ENCODE measurements around the gene HHLA2. TPM values are rescaled to one million over a fixed set of nuclear protein-coding genes. Genes with fewer than 3 reads are reported as not detected.

Gene HHLA2
- polyA plus RNA-seq, 1 donor (not counting 4 experiments of a cell fraction or from before 2014, with no cell fraction given), result not detected

- Histone ChIP-seq H3K4me1 (ENCODE audit: control insufficient read depth, extremely low read depth, insufficient read depth, low read length) (peaks cover 13% of the 10 kb centered on the region), H3K4me3 (ENCODE audit: control insufficient read depth in 2 of 3, extremely low read depth in 1 of 3, insufficient read depth in 2 of 3, low read depth in 1 of 3, low read length in 3 of 3) (no peak overlapping the region), H3K9me1 (ENCODE audit: control insufficient read depth, extremely low read depth, insufficient read depth, low read length) (no peaks in the 10 kb centered on the region), H3K27ac (ENCODE audit: control insufficient read depth, insufficient read depth, low read length) (no peak overlapping the region), H3K4me2 (ENCODE audit: control insufficient read depth, extremely low read depth, insufficient read depth, low read depth, low read length) (no peak overlapping the region), H3K9me3 (ENCODE audit: control insufficient read depth, low read depth, low read length) (no peaks in the 10 kb centered on the region), H3K9ac (ENCODE audit: control insufficient read depth, extremely low read depth, insufficient read depth, low read length) (no peak overlapping the region), H3K36me3 (ENCODE audit: control insufficient read depth in 2 of 2, extremely low read depth in 1 of 2, insufficient read depth in 2 of 2, low read length in 2 of 2) (no peaks in the 10 kb centered on the region), H2AFZ (ENCODE audit: control insufficient read depth, low read length) (no peak overlapping the region), H4K20me1 (ENCODE audit: control insufficient read depth, extremely low read depth, insufficient read depth, low read length) (no peaks in the 10 kb centered on the region), H3K27me3 (ENCODE audit: control insufficient read depth, extremely low read depth, insufficient read depth, low read length) (no peaks in the 10 kb centered on the region), H3K79me2 (ENCODE audit: control insufficient read depth, insufficient read depth, low read length) (no peaks in the 10 kb centered on the region)
- dilution Hi-C loops (cut with MboI; ENCODE audit: extremely low pct_ligation_motif_present, low sequenced_read_pairs), result no loop called here
- no peak for TF ChIP-seq EZH2 (IDR thresholded peaks at IDR 0.05; ENCODE audit: low read length)
- TF ChIP-seq, protein P1, sequence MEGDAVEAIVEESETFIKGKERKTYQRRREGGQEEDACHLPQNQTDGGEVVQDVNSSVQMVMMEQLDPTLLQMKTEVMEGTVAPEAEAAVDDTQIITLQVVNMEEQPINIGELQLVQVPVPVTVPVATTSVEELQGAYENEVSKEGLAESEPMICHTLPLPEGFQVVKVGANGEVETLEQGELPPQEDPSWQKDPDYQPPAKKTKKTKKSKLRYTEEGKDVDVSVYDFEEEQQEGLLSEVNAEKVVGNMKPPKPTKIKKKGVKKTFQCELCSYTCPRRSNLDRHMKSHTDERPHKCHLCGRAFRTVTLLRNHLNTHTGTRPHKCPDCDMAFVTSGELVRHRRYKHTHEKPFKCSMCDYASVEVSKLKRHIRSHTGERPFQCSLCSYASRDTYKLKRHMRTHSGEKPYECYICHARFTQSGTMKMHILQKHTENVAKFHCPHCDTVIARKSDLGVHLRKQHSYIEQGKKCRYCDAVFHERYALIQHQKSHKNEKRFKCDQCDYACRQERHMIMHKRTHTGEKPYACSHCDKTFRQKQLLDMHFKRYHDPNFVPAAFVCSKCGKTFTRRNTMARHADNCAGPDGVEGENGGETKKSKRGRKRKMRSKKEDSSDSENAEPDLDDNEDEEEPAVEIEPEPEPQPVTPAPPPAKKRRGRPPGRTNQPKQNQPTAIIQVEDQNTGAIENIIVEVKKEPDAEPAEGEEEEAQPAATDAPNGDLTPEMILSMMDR (optimal IDR thresholded peaks at IDR 0.05 in 1 of 3, IDR thresholded peaks at IDR 0.05 in 1 of 3, conservative IDR thresholded peaks at IDR 0.05 in 1 of 3; ENCODE audit: extremely low read depth in 1 of 3, insufficient read depth in 2 of 3, low read length in 3 of 3), result no peak
- DNase-seq (ENCODE audit: low read depth, low spot score), result no peak
- no peak for FAIRE-seq
Measured at GRCh38 chr3:108409800-108410178, 113.4 kb downstream of the HHLA2 start.

DNA sequence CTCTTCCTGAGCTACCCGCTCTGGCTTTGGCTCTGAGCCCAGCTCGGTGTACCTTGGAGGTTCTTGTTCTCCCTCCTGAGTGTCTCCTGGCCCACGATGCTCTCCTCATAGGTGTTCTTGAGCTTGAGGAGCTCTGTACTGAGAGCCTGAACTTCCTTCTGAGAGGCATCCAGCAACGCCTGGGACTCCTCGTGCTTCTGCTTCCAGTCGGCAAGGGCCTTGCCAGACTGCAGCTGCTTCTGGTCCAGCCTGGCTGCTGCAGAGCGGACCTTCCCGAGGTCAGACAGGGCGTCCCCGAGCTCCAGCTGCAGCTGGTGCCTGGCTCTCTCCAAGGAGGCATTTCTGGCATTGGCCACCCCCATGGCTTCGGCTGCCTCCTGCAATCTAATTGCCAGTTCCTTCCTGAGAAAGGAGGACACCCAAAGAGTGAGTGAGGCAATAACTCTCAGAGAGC, 114.2 kb downstream of the HHLA2 start:
- Histone ChIP-seq H3K4me2 (ENCODE audit: control insufficient read depth, extremely low read depth, insufficient read depth, low read depth, low read length) (no peak overlapping the region), H4K20me1 (ENCODE audit: control insufficient read depth, extremely low read depth, insufficient read depth, low read length) (no peaks in the 10 kb centered on the region)
- FAIRE-seq, result no peak

More for the DNA sequence above, 114.2 kb downstream of the HHLA2 start:
- Histone ChIP-seq H3K36me3 (ENCODE audit: control insufficient read depth in 2 of 2, extremely low read depth in 1 of 2, insufficient read depth in 2 of 2, low read length in 2 of 2) (no peaks in the 10 kb centered on the region), H3K9ac (ENCODE audit: control insufficient read depth, extremely low read depth, insufficient read depth, low read length) (no peak overlapping the region), H3K4me1 (ENCODE audit: control insufficient read depth, extremely low read depth, insufficient read depth, low read length) (peaks cover 13% of the 10 kb centered on the region), H3K4me3 (ENCODE audit: control insufficient read depth in 2 of 3, extremely low read depth in 1 of 3, insufficient read depth in 2 of 3, low read depth in 1 of 3, low read length in 3 of 3) (no peak overlapping the region), H3K9me1 (ENCODE audit: control insufficient read depth, extremely low read depth, insufficient read depth, low read length) (no peaks in the 10 kb centered on the region), H3K9me3 (ENCODE audit: control insufficient read depth, low read depth, low read length) (no peaks in the 10 kb centered on the region), H3K27ac (ENCODE audit: control insufficient read depth, insufficient read depth, low read length) (no peak overlapping the region), H3K79me2 (ENCODE audit: control insufficient read depth, insufficient read depth, low read length) (no peaks in the 10 kb centered on the region), H2AFZ (ENCODE audit: control insufficient read depth, low read length) (no peak overlapping the region), H3K27me3 (ENCODE audit: control insufficient read depth, extremely low read depth, insufficient read depth, low read length) (no peaks in the 10 kb centered on the region)
- DNase-seq (ENCODE audit: low read depth, low spot score), result no peak
- dilution Hi-C loops (cut with MboI; ENCODE audit: extremely low pct_ligation_motif_present, low sequenced_read_pairs), result no loop called here
- TF ChIP-seq, protein P1 (optimal IDR thresholded peaks at IDR 0.05 in 1 of 3, IDR thresholded peaks at IDR 0.05 in 1 of 3, conservative IDR thresholded peaks at IDR 0.05 in 1 of 3; ENCODE audit: extremely low read depth in 1 of 3, insufficient read depth in 2 of 3, low read length in 3 of 3), result no peak
- no peak for TF ChIP-seq EZH2 (IDR thresholded peaks at IDR 0.05; ENCODE audit: low read length)

All from keratinocyte (primary cell).